Erythroblast (primary cell): Measurements from ENCODE around the gene COA1.

ENCODE experiments used
- GATA1 ChIP-seq: IDR thresholded peaks from 2 replicates; pipeline ENCODE4 v1.6.1; 2011; ENCODE audit warnings: low read depth, mild to moderate bottlenecking, control low read depth, low read length, moderate library complexity
- POLR2A ChIP-seq: IDR thresholded peaks from 2 replicates; pipeline ENCODE4 v1.6.1; 2011; ENCODE audit warnings: mild to moderate bottlenecking, low read length

DNA sequence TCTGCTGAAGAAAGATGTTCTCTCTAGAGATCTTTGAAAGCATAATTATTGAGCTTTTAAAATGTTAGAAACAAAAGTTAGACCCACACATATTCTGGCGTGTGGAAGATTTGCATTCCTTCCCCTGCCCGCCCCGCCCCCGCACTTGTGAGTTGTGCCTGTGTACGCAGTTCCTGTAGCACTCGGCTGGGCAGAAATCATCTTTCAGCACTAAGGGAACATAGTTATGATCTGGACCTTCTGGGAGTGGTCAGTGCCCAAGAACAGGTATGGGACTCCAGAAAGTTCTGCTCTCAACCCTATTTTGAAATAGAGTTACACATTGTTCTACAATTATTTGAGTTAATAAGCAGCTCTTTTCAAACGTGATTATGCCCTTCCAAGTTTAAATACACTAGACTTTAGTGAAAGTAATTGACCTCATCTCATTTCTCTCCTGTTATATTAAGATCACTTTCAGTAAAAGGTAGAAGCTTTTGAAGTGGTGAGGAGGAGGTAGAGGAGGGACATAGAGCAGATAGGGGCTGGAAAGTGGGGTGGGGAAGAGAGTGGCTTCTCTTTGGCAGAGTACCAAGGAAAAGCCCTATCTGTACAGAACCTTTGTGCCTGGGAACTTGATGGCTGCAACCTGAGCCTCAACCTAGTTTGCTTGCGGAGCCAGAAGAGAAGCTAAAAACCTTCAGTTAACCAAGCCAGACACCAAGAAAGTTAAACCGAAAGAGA is 34.9 kb upstream of the COA1 start:
- TF ChIP-seq POLR2A: no peak
- TF ChIP-seq GATA1: no peak
